CD4-positive, alpha-beta T cell (primary cell): ENCODE data around the gene SLC35E2B. TPM values are rescaled to one million over a fixed set of nuclear protein-coding genes. Genes with fewer than 3 reads are reported as not detected.
"Not testable (repeated sequence)": the region's sequence is repeated elsewhere in the genome, so short reads cannot be mapped to it uniquely, and the experiment has no call there.

Source experiments
- ATAC-seq: fragments of 200-7000 bp; cut with Tn5 transposase; one replicate; pipeline ENCODE4 v1.10.0; 2022; ENCODE audit warnings: mild to moderate bottlenecking; ENCODE audit not compliant: poor library complexity
- CTCF ChIA-PET: fragments of 350-600 bp; sonication (Branson Sonifier 250); formaldehyde crosslinking; loops from one replicate; lab custom pipeline; 2021; ENCODE audit warnings: antibody characterized with exemption, inconsistent platforms; lab: Charles Lee
- POLR2A ChIA-PET: fragments of 350-600 bp; sonication (Branson Sonifier 250); formaldehyde crosslinking; loops from one replicate; lab custom pipeline; 2021; ENCODE audit warnings: antibody characterized with exemption, inconsistent platforms; lab: Charles Lee
- DNase-seq, 14 experiments: peaks; one replicate each; pipeline ENCODE4 v3.0.0-alpha.2; 2013 to 2020; ENCODE audit warnings: mixed read lengths in 2 of 14
- H3K27ac ChIP-seq, 2 donors: one replicate each; pipeline versions ENCODE4 v1.5.1 to v1.7.0; 2013; ENCODE audit warnings: low read length in 2 of 2, low read depth in 1 of 2, mild to moderate bottlenecking in 1 of 2
- H3K27me3 ChIP-seq, 2 experiments: 1 replicate in 1 of 2; 2 replicates in 1 of 2; pipeline versions ENCODE4 v1.6.1 to v1.7.0; 2013; ENCODE audit warnings: low read length in 2 of 2, control low read depth in 1 of 2, mild to moderate bottlenecking in 1 of 2, moderate library complexity in 1 of 2; ENCODE audit not compliant: insufficient read depth in 2 of 2, control insufficient read depth in 1 of 2
- H3K36me3 ChIP-seq: one replicate; pipeline ENCODE4 v1.6.1; 2013; ENCODE audit warnings: low read length, control low read depth; ENCODE audit not compliant: insufficient read depth
- H3K4me1 ChIP-seq: one replicate; pipeline ENCODE4 v1.6.1; 2013; ENCODE audit warnings: low read length, control low read depth; ENCODE audit not compliant: insufficient read depth
- H3K4me3 ChIP-seq: one replicate; pipeline ENCODE4 v1.5.1; 2013; ENCODE audit warnings: mild to moderate bottlenecking, low read length, moderate library complexity
- H3K9me3 ChIP-seq, 2 experiments: 1 replicate in 1 of 2; 2 replicates in 1 of 2; pipeline versions ENCODE4 v1.6.1 to v1.7.0; 2013; ENCODE audit warnings: low read length in 2 of 2, mild to moderate bottlenecking in 2 of 2, control low read depth in 1 of 2, moderate library complexity in 1 of 2; ENCODE audit not compliant: control insufficient read depth in 1 of 2, insufficient read depth in 1 of 2
- H3K27ac Mint-ChIP-seq: one replicate; pipeline ENCODE4 v1.8.0; 2020; ENCODE audit warnings: mixed read lengths
- H3K27me3 Mint-ChIP-seq: one replicate; pipeline ENCODE4 v1.8.0; 2021; ENCODE audit warnings: mixed read lengths
- H3K36me3 Mint-ChIP-seq: one replicate; pipeline ENCODE4 v1.8.0; 2021; ENCODE audit warnings: low read depth, mixed read lengths
- H3K4me1 Mint-ChIP-seq: one replicate; pipeline ENCODE4 v1.8.0; 2021; ENCODE audit warnings: low read depth, mixed read lengths
- H3K4me3 Mint-ChIP-seq: one replicate; pipeline ENCODE4 v1.8.0; 2020; ENCODE audit warnings: mild to moderate bottlenecking, mixed read lengths
- H3K9me3 Mint-ChIP-seq: one replicate; pipeline ENCODE4 v1.8.0; 2020; ENCODE audit warnings: mixed read lengths
- intact Hi-C, 2 experiments: fragments of 100-400 bp; cut with DNase I in 1 of 2; cut with micrococcal nuclease in 1 of 2; formaldehyde crosslinking; loops; one replicate each; pipeline versions ENCODE4 v1.15.1 to v1.9.0; 2023 to 2025; cut with DNase I, micrococcal nuclease
- total RNA-seq, 174 experiments: library from RNA in 2 of 174; stranded (reverse) in 2 of 174; gene quantifications; one replicate each; pipeline ENCODE4 v1.2.3 and lab custom pipeline; 2021 to 2026
- TF ChIP-seq, protein P1 (sequence below): fragments of 200-600 bp; IDR thresholded peaks from one replicate; pipeline ENCODE4 v1.8.0; 2022; ENCODE audit warnings: antibody characterized with exemption, mild to moderate bottlenecking

SLC35E2B gene
- total RNA-seq, 2 experiments from 2014 or later: 43.9 to 45.3 TPM

DNA sequence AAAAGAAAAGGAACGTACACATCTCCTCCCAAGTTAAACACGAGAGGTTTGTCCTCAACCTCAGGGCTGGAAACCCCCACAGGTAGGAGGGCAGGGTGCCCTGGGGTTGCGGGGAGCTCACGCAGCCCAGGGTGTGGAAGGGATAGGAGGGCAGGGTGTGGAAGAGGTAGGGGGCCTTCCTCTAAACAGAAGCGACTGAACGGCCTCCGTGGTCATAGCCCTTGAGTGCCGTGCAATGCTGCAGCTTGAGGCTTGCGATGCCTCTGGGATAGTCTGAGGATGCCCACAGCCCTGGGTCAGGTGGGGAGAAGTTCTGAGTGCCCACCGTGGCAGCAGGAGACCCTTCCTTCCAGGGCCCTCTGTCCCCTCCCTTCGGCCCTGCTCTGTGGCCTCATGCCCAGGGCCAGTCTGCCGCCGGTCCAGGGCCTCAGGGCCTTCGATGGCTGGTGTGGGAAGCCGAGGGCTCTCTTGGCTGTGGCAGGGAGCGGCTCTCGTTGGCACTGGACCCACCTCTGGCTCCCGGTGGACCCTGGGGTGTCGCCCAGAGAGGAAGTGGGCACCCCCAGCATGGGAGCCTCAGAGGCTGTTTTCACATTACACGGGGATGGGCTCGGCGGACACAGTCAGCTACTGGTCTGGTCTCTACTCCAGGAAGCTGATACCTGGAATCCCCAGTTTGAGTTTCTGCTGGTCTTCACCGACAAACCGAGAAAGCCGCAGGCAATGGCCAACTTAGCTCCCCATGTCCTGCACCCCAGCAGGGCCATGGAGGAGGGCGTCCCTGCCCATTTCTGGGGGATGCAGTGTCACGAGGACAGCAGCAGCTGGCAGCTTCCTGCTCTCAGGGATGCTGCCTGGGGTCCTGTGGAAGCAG is 27.4 kb downstream of the SLC35E2B start:
- Mint-ChIP-seq H3K27me3 (no peaks in the 10 kb centered on the region), H3K27ac (no peak overlapping the region), H3K9me3 (no peaks in the 10 kb centered on the region), H3K4me1 (no peaks in the 10 kb centered on the region), H3K36me3 (peaks cover 19% of the 10 kb centered on the region), H3K4me3 (no peak overlapping the region)
- intact Hi-C loops: no loop called here
- ChIA-PET POLR2A (interaction anchor here (1.0 kb wide), 1 partner anchor 49 kb away, joined by 3 read pairs; no protein-coding TSS in a partner anchor), CTCF (interaction anchor here (1.3 kb wide), 1 partner anchor 63 kb away, joined by 3 read pairs; no protein-coding TSS in a partner anchor)
- peaks cover 9% of the 10 kb centered on the region for H3K4me1 ChIP-seq
- peaks cover 39% of the 10 kb centered on the region for H3K36me3 ChIP-seq
- H3K27ac ChIP-seq: no peak overlapping the region
- DNase-seq (no peak), ATAC-seq (no peak)
- H3K4me3 ChIP-seq: no peak overlapping the region
- TF ChIP-seq, protein P1, sequence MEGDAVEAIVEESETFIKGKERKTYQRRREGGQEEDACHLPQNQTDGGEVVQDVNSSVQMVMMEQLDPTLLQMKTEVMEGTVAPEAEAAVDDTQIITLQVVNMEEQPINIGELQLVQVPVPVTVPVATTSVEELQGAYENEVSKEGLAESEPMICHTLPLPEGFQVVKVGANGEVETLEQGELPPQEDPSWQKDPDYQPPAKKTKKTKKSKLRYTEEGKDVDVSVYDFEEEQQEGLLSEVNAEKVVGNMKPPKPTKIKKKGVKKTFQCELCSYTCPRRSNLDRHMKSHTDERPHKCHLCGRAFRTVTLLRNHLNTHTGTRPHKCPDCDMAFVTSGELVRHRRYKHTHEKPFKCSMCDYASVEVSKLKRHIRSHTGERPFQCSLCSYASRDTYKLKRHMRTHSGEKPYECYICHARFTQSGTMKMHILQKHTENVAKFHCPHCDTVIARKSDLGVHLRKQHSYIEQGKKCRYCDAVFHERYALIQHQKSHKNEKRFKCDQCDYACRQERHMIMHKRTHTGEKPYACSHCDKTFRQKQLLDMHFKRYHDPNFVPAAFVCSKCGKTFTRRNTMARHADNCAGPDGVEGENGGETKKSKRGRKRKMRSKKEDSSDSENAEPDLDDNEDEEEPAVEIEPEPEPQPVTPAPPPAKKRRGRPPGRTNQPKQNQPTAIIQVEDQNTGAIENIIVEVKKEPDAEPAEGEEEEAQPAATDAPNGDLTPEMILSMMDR: no peak
- H3K27me3 ChIP-seq: no peaks in the 10 kb centered on the region
- no peaks in the 10 kb centered on the region for H3K9me3 ChIP-seq

DNA sequence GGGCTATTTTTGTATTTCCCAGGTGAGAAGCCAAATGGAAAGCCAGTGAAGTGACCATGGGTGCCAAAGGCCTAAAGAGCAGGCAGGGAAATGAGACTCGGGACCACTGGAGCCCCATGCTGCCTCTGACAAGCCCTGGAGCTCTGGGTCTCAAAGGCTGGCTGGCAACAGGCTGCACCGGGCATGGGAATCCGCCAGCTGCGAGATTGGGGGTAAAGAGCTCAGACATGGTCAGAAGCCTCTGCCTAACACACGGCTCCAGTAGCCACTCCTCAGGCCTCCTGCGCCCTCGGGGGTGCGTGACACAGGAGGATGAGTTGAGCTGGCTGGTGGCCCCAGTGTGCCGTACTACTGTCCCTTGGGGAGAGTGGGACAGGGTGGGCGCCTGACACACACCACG is 28.3 kb downstream of the SLC35E2B start:
- H3K4me1 Mint-ChIP-seq, intact Hi-C loops, H3K27me3 Mint-ChIP-seq, H3K27ac Mint-ChIP-seq, H3K4me3 Mint-ChIP-seq, POLR2A ChIA-PET, H3K9me3 ChIP-seq, H3K9me3 Mint-ChIP-seq, CTCF ChIA-PET, DNase-seq, ATAC-seq, H3K4me3 ChIP-seq, H3K27me3 ChIP-seq, H3K27ac ChIP-seq: not testable (repeated sequence)
- Histone ChIP-seq H3K36me3 (peaks cover 31% of the 10 kb centered on the region), H3K4me1 (peaks cover 13% of the 10 kb centered on the region)
- peaks cover 11% of the 10 kb centered on the region for H3K36me3 Mint-ChIP-seq

DNA sequence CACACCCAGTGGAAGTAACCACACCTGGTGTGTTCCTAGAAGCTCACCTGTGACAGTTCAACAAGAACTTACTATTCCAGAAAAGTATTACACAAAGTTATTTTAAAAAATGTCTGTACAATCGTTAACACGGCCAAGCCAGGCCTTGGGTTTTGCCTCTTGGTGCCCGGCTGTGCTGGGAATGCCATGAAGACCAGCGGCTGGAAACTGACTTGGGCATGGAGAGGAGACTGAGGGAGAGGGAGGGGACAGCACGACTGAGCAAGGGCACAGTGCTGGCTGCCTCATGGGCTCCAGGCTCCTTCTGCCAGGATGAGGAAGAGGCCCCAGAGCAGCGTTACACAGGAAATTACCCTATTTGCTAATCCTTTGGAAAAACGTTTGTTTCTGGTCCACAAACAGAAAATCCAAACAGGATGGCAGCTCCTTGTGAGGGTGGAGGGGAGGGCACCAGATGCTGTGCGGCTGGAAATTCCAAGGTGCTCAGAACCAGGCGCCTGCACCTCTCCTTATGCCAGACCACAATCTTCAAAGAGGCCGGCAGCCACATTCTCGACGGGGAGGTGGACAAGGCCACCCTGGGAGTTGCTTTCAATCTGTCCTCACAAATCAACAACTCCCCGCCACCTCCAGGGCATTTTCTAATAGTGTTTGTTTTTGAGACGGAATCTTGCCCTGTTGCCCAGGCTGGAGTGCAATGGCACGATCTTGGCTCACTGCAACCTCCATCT is 29.6 kb downstream of the SLC35E2B start:
- H3K27me3 ChIP-seq, ATAC-seq, H3K4me3 ChIP-seq, H3K4me3 Mint-ChIP-seq, DNase-seq, H3K4me1 Mint-ChIP-seq, H3K27me3 Mint-ChIP-seq, POLR2A ChIA-PET, H3K9me3 Mint-ChIP-seq, intact Hi-C loops, CTCF ChIA-PET, H3K9me3 ChIP-seq: not testable (repeated sequence)
- Histone ChIP-seq H3K4me1 (peaks cover 13% of the 10 kb centered on the region), H3K27ac (peak overlapping the region in 1 of 2 donors; percentile 49), H3K36me3 (peaks cover 22% of the 10 kb centered on the region)
- Mint-ChIP-seq H3K27ac (peak overlapping the region; percentile 49), H3K36me3 (peaks cover 18% of the 10 kb centered on the region)

DNA sequence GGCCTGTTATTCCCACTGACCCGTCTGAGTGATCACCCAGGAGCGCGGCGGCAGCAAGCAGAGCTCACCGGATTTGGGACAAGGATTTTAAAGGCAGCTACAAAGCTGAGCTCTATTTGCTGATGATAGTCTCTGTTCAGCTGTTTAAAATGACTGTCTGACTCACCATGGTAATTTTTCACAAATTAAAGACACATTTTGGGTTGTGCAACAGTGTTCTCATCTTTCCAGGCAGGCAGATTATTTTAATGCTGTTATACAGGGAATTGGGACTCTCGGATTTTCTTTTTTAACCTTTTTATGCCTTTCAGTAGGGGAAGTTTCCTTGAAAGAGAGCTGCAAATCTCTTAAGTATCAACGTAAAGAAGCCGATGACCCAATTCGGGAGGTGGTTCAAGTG is 30.2 kb downstream of the SLC35E2B start:
- H3K27me3 Mint-ChIP-seq, intact Hi-C loops, POLR2A ChIA-PET, H3K4me3 Mint-ChIP-seq, H3K27me3 ChIP-seq, H3K9me3 Mint-ChIP-seq, H3K9me3 ChIP-seq, H3K4me3 ChIP-seq, ATAC-seq, CTCF ChIA-PET, H3K4me1 Mint-ChIP-seq, DNase-seq: not testable (repeated sequence)
- Mint-ChIP-seq H3K27ac (peak overlapping the region; percentile 49), H3K36me3 (peaks cover 15% of the 10 kb centered on the region)
- H3K36me3 ChIP-seq: peaks cover 19% of the 10 kb centered on the region
- peaks cover 17% of the 10 kb centered on the region for H3K4me1 ChIP-seq
- peak overlapping the region in 1 of 2 donors; percentile 49 for H3K27ac ChIP-seq

DNA sequence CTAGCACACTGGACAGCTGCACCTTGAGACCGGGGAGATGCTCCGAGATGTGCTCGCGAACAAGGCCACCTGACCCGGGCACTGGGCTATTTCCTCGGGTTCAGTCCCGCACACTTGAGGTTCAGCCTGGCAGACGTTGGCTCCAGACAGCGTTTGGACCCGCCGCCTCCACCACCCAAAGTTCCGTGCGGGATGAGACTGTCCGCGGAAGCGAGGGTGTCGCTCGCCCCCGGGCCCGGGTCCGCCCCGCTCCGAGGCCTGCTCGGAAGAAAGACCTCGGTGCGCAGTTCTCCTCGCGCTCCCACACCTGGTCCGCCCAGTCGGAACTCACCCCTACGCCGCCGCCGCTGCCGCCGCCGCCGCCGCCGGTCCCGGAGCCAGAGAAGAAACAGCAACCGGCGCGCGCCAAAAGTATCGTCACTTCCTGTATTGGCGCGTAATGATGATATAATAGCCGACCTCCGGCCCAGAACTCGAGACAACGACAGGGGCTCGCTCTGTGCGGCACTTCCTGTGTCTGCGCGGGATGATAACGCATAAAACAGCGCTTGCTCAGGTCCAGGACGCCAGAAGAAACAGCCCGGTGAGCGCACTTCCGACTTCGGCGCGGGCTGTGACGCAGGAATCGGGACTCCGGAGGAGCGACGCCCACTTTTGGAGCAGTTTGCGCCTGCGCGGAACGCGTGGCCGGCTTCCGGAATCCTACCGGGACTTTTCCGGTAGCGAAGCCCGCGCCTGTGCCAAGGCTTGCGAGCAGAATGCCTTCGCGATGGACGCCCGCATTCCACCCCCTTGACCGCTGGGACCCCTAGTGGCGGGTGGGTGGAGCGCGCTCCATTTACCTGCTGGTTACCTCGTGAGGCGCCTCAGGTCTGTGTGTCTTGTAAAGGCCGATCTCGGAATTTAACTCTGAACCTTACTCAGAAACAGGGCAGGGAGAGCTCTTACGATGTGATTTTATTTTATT is 33.7 kb downstream of the SLC35E2B start, which contains the start of gene CDK11B:
CDK11B (minus strand) TSS at position 422 of the 967 bp plus-strand sequence. CDS start 1,519 bp downstream, outside the sequence.
- H3K9me3 ChIP-seq, H3K27me3 Mint-ChIP-seq, H3K9me3 Mint-ChIP-seq, H3K27me3 ChIP-seq, H3K4me1 Mint-ChIP-seq, CTCF ChIA-PET: not testable (repeated sequence)
- Mint-ChIP-seq H3K4me3 (peak within 1 kb of the TSS; percentile 100), H3K36me3 (peaks cover 29% of the 10 kb centered on the region), H3K27ac (peak within 1 kb of the TSS; percentile 100)
- DNase-seq (peak; percentile 88 to 100 (median 98)), ATAC-seq (peak; percentile 96)
- intact Hi-C loops: loop anchor here in 1 of 2 experiments (1.0 to 10.0 kb wide), 3 partner anchors 28 to 84 kb away; partner anchors contain the start of genes MIB2 and SSU72
- peak within 1 kb of the TSS; percentile 74 to 98 for H3K27ac ChIP-seq
- peaks cover 17% of the 10 kb centered on the region for H3K4me1 ChIP-seq
- H3K36me3 ChIP-seq: peaks cover 24% of the 10 kb centered on the region
- H3K4me3 ChIP-seq: peak within 1 kb of the TSS; percentile 59
- POLR2A ChIA-PET: interaction anchor here (0.6 to 0.9 kb wide), 5 partner anchors 30 to 68 kb away, joined by 3 to 7 read pairs (median 4); partner anchors contain the start of genes CDK11A and MIB2
